ENCODE results near the gene SYNJ2. TPM values are rescaled to one million over a fixed set of nuclear protein-coding genes. Genes with fewer than 3 reads are reported as not detected.

SYNJ2 gene
- total and polyA plus RNA-seq, 2 experiments from 2014 or later = 2.8 to 5.6 TPM

GRCh38 chr6:158033751-158034702 lies 52.4 kb downstream of the SYNJ2 start:
- TF ChIP-seq NANOG (IDR thresholded peaks at IDR 0.05; ENCODE audit: borderline replicate concordance) (no peak), JUNB (IDR thresholded peaks at IDR 0.05; ENCODE audit: unreplicated experiment) (no peak), CREB1 (CRISPR knock-in tag; IDR thresholded peaks at IDR 0.05; ENCODE audit: low read depth) (no peak), ZNF114 (CRISPR knock-in tag; IDR thresholded peaks at IDR 0.05) (no peak), POLR2AphosphoS5 (IDR thresholded peaks at IDR 0.05; ENCODE audit: low read depth) (no peak), ZNF462 (CRISPR knock-in tag; IDR thresholded peaks at IDR 0.05) (no peak)
- TF ChIP-seq, protein P1, sequence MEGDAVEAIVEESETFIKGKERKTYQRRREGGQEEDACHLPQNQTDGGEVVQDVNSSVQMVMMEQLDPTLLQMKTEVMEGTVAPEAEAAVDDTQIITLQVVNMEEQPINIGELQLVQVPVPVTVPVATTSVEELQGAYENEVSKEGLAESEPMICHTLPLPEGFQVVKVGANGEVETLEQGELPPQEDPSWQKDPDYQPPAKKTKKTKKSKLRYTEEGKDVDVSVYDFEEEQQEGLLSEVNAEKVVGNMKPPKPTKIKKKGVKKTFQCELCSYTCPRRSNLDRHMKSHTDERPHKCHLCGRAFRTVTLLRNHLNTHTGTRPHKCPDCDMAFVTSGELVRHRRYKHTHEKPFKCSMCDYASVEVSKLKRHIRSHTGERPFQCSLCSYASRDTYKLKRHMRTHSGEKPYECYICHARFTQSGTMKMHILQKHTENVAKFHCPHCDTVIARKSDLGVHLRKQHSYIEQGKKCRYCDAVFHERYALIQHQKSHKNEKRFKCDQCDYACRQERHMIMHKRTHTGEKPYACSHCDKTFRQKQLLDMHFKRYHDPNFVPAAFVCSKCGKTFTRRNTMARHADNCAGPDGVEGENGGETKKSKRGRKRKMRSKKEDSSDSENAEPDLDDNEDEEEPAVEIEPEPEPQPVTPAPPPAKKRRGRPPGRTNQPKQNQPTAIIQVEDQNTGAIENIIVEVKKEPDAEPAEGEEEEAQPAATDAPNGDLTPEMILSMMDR (conservative IDR thresholded peaks at IDR 0.05; ENCODE audit: low read depth in 2 of 2) = no peak
- TF ChIP-seq, protein P2, sequence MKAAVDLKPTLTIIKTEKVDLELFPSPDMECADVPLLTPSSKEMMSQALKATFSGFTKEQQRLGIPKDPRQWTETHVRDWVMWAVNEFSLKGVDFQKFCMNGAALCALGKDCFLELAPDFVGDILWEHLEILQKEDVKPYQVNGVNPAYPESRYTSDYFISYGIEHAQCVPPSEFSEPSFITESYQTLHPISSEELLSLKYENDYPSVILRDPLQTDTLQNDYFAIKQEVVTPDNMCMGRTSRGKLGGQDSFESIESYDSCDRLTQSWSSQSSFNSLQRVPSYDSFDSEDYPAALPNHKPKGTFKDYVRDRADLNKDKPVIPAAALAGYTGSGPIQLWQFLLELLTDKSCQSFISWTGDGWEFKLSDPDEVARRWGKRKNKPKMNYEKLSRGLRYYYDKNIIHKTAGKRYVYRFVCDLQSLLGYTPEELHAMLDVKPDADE (IDR thresholded peaks at IDR 0.05) = no peak
- TF ChIP-seq, protein P3, sequence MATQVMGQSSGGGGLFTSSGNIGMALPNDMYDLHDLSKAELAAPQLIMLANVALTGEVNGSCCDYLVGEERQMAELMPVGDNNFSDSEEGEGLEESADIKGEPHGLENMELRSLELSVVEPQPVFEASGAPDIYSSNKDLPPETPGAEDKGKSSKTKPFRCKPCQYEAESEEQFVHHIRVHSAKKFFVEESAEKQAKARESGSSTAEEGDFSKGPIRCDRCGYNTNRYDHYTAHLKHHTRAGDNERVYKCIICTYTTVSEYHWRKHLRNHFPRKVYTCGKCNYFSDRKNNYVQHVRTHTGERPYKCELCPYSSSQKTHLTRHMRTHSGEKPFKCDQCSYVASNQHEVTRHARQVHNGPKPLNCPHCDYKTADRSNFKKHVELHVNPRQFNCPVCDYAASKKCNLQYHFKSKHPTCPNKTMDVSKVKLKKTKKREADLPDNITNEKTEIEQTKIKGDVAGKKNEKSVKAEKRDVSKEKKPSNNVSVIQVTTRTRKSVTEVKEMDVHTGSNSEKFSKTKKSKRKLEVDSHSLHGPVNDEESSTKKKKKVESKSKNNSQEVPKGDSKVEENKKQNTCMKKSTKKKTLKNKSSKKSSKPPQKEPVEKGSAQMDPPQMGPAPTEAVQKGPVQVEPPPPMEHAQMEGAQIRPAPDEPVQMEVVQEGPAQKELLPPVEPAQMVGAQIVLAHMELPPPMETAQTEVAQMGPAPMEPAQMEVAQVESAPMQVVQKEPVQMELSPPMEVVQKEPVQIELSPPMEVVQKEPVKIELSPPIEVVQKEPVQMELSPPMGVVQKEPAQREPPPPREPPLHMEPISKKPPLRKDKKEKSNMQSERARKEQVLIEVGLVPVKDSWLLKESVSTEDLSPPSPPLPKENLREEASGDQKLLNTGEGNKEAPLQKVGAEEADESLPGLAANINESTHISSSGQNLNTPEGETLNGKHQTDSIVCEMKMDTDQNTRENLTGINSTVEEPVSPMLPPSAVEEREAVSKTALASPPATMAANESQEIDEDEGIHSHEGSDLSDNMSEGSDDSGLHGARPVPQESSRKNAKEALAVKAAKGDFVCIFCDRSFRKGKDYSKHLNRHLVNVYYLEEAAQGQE (IDR thresholded peaks at IDR 0.05; ENCODE audit: unreplicated experiment) = no peak
- Histone ChIP-seq H3K36me3 (ENCODE audit: insufficient read depth) (no peaks in the 10 kb centered on the region), H2AFZ (no peak overlapping the region), H3K4me3 (no peak overlapping the region), H3K27ac (ENCODE audit: low read depth) (no peak overlapping the region), H3F3A (replicated peaks; ENCODE audit: low read depth) (no peaks in the 10 kb centered on the region), H3K4me1 (ENCODE audit: insufficient read depth) (no peaks in the 10 kb centered on the region), H4K20me1 (replicated peaks; ENCODE audit: insufficient read depth) (no peaks in the 10 kb centered on the region), H3K79me2 (replicated peaks; ENCODE audit: insufficient read depth) (no peaks in the 10 kb centered on the region), H3K27me3 (ENCODE audit: insufficient read depth) (no peaks in the 10 kb centered on the region), H3K4me2 (no peak overlapping the region), H3K9me2 (ENCODE audit: insufficient read depth) (no peaks in the 10 kb centered on the region)
- ATAC-seq (no peak), DNase-seq (ENCODE audit: low spot score) (no peak)
- peaks cover 13% of the 10 kb centered on the region for H3K36me3 Mint-ChIP-seq (ENCODE audit: low read depth)
- H3K27me3 Mint-ChIP-seq (ENCODE audit: insufficient read depth, low read depth, poor library complexity) = peaks cover 6% of the 10 kb centered on the region
- H3K27ac Mint-ChIP-seq = no peak overlapping the region
- peaks cover 17% of the 10 kb centered on the region for H3K4me1 Mint-ChIP-seq
- H3K9me3 Mint-ChIP-seq = no peaks in the 10 kb centered on the region
- H3K4me3 Mint-ChIP-seq = no peak overlapping the region

Measured in GM23338 (cell line).